Activated CD4-positive, CD25-positive, alpha-beta regulatory T cell treated with anti-CD3 and anti-CD28 coated beads, Interleukin-2, amount 50 U/mL, for 24 hours (primary cell): Measurements from ENCODE around the gene ASIC3.

ENCODE experiments used
- ATAC-seq, 2 donors: fragments of 150-1000 bp; cut with Tn5 transposase; one replicate each; pipeline ENCODE4 v1.10.0; 2021; ENCODE audit warnings: mild to moderate bottlenecking in 1 of 2, moderate library complexity in 1 of 2

Gene ASIC3

GRCh38 chr7:151074817-151075661 lies 26.7 kb downstream of the ASIC3 start:
- ATAC-seq, result no peak

DNA sequence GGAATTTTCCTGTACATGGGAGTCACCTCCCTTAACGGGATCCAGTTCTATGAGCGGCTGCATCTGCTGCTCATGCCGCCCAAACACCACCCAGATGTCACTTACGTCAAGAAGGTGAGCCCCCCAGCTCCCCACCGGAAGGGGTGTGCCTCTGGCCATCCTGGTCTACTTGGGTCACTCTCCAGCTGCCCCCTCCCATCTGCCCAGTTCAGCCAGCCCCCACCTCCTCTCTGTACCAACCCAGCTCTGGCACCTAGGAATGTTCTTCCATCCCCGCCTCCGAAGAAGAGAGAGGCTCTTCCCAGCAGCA lies 27.3 kb downstream of the ASIC3 start:
- no peak for ATAC-seq

DNA sequence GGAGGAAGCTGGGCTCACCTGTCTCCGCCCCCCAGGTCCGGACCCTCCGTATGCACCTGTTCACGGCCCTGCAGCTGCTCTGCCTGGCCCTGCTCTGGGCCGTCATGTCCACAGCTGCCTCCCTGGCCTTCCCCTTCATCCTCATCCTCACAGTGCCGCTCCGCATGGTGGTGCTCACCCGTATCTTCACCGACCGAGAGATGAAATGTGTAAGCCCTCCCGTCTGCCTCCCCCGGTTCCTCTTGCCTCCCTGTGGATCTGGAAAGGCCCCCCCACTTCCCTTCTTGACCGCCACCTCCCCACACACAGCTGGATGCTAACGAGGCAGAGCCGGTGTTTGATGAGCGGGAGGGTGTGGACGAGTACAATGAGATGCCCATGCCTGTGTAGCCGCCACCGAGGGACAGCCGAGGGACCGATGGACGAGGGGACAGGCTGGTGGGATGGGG lies 27.7 kb downstream of the ASIC3 start:
- ATAC-seq, result no peak

DNA sequence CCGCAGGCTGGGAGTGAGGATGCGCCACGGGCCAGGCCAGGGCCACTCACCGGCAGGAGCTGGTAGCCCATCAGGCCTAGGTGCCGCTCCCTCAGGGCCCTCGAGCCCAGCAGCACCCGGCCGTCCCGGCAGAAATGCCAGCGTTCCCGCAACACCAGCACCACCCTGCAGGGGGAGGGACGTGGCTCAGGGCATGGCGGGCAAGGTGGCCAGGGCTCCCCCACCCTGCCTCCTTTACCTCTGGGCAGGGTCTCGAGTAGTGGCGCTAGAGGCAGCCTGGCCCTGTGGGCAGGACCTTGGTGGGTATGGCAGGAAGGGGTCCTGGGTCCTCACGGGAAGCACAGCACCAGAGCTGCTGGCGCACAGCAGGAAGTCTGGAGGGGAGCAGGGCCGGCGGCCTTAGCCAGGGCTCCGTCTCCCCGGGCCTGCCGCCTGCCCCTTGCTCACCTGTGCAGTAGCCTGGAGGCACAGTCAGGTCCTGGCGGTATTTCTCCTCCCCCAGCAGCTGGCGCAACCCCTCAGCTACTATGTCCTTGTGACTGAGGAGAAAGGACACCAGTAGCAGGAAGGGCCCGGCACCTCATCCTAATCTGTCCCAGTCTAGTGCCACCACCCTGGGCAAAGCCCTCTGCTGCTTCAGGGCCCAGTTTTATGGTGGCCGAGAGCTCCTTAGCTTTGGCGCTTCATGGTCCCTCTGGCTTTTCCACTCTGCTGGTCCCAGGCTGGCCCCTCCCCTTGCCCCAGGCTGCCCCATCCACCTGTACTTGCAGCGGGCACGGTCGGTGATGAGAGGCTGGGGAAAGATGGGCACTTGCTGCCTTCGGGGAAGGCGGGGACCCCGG lies 28.8 kb downstream of the ASIC3 start:
- ATAC-seq, result no peak

GRCh38 chr7:151077705-151078232 lies 29.4 kb downstream of the ASIC3 start:
- no peak for ATAC-seq

GRCh38 chr7:151078233-151079040 lies 30.1 kb downstream of the ASIC3 start:
- ATAC-seq, result no peak

- no peak for ATAC-seq
Measured at GRCh38 chr7:151079199-151079910, 31.0 kb downstream of the ASIC3 start.

DNA sequence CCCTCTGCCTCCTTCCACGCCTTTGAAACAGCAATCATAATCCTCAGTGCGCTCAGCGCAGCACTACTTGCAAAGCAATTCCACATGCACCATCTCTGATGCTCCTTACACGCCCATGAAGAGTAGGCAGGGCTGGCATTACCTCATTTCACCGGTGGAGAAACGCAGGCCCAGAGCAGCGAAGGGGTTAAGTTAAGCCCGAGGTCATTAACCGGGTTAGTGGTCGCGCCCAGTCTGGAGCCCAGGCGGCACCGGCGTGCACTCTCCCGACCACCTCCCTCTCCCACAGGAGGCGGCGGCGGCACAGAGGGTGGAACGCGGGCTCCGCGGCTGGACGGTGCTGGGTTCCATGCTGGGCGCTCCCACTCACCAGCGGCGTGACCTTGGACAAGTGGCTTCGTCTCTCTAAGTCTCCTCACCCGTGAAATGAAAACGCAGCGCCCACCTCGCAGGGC lies 31.8 kb downstream of the ASIC3 start:
- ATAC-seq, result peak; percentile 1 to 3

- peak; percentile 88 to 89 for ATAC-seq
Measured at GRCh38 chr7:151080522-151081169, 32.3 kb downstream of the ASIC3 start, which contains the start of gene FASTK. TSS of gene FASTK (minus strand) at chr7:151080809. CDS start at chr7:151080766, 43 bp downstream.

DNA sequence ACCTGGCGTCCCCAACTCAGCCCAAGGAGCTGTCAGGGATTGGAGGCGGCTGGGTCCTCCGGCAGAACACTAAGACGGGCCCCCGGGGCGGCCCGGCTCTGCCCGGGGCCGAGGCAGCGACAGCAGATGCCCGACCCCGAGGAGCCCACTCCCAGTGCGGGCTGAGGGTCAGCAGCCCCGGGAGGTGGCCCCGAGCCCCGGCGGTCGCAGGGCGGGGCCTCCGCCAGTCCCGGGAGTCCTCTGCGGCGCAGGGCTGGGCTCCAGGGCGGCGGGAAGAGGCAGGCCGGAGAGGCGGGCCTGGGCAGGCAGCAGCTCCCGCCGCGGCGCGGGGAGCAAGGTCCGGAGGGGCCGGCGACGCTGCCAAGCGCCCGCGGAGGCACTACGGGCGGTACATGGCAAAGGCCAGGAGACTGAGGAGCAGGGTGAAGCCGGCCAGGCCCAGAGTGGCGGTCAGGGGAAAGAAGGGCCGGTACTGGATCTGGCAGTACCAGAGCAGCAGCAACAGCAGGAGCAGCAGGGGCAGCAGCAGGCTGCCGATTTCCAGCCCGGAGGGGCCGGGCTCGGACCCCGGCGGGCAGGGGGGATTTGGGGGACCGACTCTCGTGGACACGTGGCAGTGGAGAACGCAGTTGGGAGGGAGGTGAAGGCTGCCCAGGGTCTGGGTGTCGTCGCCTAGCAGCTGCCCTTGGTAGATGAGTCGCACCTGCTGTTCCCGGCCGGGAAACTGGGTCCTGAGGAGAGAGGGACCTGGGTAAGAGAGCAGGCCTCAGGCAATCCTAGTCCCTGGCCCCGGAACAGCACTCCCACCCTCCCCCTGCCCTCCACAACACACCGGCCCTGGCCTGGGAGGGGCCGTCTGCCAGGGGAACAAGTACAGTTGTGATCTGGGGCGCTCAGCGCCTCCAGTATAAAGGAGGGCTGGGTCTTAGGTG lies 33.1 kb downstream of the ASIC3 start:
- ATAC-seq, result no peak

GRCh38 chr7:151082141-151083070 lies 34.1 kb downstream of the ASIC3 start:
- ATAC-seq, result no peak

- peak; percentile 66 to 67 for ATAC-seq
Measured at GRCh38 chr7:151083071-151083823, 34.9 kb downstream of the ASIC3 start, which contains the start of gene TMUB1. TSS of gene TMUB1 (minus strand) at chr7:151083493. CDS start at chr7:151082563, 930 bp downstream.

GRCh38 chr7:151083824-151084160 lies 35.5 kb downstream of the ASIC3 start:
- no peak for ATAC-seq

DNA sequence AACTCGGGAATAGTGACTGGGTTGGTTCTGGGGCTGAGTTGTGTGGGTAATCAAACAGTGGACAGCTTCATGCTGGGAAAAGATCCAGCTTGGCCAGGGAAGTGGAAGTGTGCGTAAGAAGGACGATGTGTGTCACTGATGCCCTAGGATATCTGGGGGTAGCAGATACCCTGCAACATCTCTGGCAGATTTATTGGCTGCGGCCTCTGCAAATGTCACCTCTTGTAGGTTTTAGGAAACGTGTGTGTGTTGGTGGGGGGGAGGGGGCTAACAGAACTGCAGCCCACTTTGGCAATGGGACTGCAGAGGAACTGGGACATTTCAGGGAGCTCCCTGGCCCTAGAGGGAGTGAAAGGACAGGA lies 37.0 kb downstream of the ASIC3 start:
- ATAC-seq, result no peak

- ATAC-seq, result peak; percentile 6 to 11
Measured at GRCh38 chr7:151085691-151086620, 37.6 kb downstream of the ASIC3 start, which contains the start of gene AGAP3. TSS of gene AGAP3 (plus strand) at chr7:151086475. CDS start at chr7:151086742, 267 bp downstream.

DNA sequence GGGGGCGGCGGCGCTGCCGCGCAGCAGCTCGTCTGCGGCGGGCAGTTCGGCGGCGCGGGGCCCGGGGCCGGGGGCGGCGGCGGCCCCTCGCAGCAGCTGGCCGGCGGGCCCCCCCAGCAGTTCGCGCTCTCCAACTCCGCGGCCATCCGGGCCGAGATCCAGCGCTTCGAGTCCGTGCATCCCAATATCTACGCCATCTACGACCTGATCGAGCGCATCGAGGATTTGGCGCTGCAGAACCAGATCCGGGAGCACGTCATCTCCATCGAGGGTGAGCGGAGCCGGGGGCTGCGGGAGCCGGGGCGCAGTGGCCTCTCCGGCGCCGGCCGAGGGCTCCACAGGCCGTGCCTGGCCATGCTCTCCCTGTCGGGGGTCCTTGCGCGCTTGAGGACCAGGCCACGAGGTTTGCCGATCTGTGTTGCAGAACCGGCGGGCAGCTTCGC lies 38.5 kb downstream of the ASIC3 start:
- ATAC-seq, result no peak
